ENCODE measurements around the gene SDK1.

- TF ChIP-seq CTCF (IDR thresholded peaks at IDR 0.05; ENCODE audit: borderline replicate concordance, extremely low read depth, low read length, poor library complexity, severe bottlenecking), result no peak
- TF ChIP-seq EZH2 (IDR thresholded peaks at IDR 0.05; ENCODE audit: borderline replicate concordance, low read depth, low read length, severe bottlenecking), result no peak
Observed at GRCh38 chr7:3924277-3924676, 623.2 kb downstream of the SDK1 start.
